GM12801 (cell line): ENCODE data around the gene KCNH5.

Source experiments
- CTCF ChIP-seq: IDR thresholded peaks from one replicate; pipeline ENCODE4 v1.5.1; 2011; ENCODE audit warnings: control low read depth; ENCODE audit not compliant: insufficient read length; ENCODE audit errors: extremely low read depth

Gene KCNH5

GRCh38 chr14:63027719-63028118 lies 17.5 kb downstream of the KCNH5 start:
- no peak for TF ChIP-seq CTCF

GRCh38 chr14:63026491-63026890 lies 18.8 kb downstream of the KCNH5 start:
- no peak for TF ChIP-seq CTCF

GRCh38 chr14:63014621-63015020 lies 30.6 kb downstream of the KCNH5 start:
- TF ChIP-seq CTCF = no peak

- TF ChIP-seq CTCF = no peak
These were observed 33.1 kb downstream of the KCNH5 start for GRCh38 chr14:63012171-63012570.

- no peak for TF ChIP-seq CTCF
These were observed 33.6 kb downstream of the KCNH5 start for GRCh38 chr14:63011623-63012022.

- TF ChIP-seq CTCF = no peak
These were observed 35.8 kb downstream of the KCNH5 start for GRCh38 chr14:63009495-63009894.

GRCh38 chr14:63006531-63006930 lies 38.7 kb downstream of the KCNH5 start:
- TF ChIP-seq CTCF = no peak

- no peak for TF ChIP-seq CTCF
These were observed 51.2 kb downstream of the KCNH5 start for GRCh38 chr14:62994096-62994495.
